H1 (cell line): ENCODE results near the gene NDUFA6. TPM values are rescaled to one million over a fixed set of nuclear protein-coding genes. Genes with fewer than 3 reads are reported as not detected.
"Not testable (repeated sequence)": the region's sequence is repeated elsewhere in the genome, so short reads cannot be mapped to it uniquely, and the experiment has no call there.

ENCODE experiments used
- CTCF ChIA-PET: fragments of 300-600 bp; sonication (Branson Sonifier 250); formaldehyde crosslinking; loops from one replicate; lab custom pipeline; 2021; ENCODE audit not compliant: partially characterized antibody; lab: Charles Lee
- POLR2A ChIA-PET: fragments of 300-600 bp; sonication (Branson Sonifier 250); formaldehyde crosslinking; loops from one replicate; lab custom pipeline; 2021; ENCODE audit warnings: inconsistent platforms; ENCODE audit not compliant: partially characterized antibody; lab: Charles Lee
- DNase-seq, 2 experiments: peaks; one replicate each; pipeline versions ENCODE4 v3.0.0 to v3.0.0-alpha.2; 2010 to 2022; ENCODE audit warnings: low spot score in 2 of 2, low read depth in 1 of 2, mixed read lengths in 1 of 2
- FAIRE-seq: peaks from 2 replicates; lab custom pipeline; 2011; peaks lifted over from hg19 to GRCh38; lab: Jason Lieb, UNC
- H2AFZ ChIP-seq: 2 replicates; pipeline ENCODE4 v1.8.1; 2012; ENCODE audit warnings: low read length, inconsistent platforms
- H2AK5ac ChIP-seq: 2 replicates; pipeline ENCODE4 v1.6.1; 2013; ENCODE audit warnings: low read depth, low read length
- H2BK120ac ChIP-seq: replicated peaks from 2 replicates; pipeline ENCODE3; 2013; ENCODE audit warnings: low read depth, low read length, inconsistent platforms
- H2BK12ac ChIP-seq: 2 replicates; pipeline ENCODE4 v1.6.1; 2013; ENCODE audit warnings: low read depth, low read length
- H2BK15ac ChIP-seq: 2 replicates; pipeline ENCODE4 v1.6.1; 2013; ENCODE audit warnings: low read length
- H2BK20ac ChIP-seq: 2 replicates; pipeline ENCODE4 v1.6.1; 2013; ENCODE audit warnings: low read length
- H2BK5ac ChIP-seq: 2 replicates; pipeline ENCODE4 v1.6.1; 2013; ENCODE audit warnings: low read depth, low read length
- H3K14ac ChIP-seq: 2 replicates; pipeline ENCODE4 v1.6.1; 2013; ENCODE audit warnings: inconsistent platforms; ENCODE audit not compliant: insufficient read length
- H3K18ac ChIP-seq: 2 replicates; pipeline ENCODE4 v1.6.1; 2013; ENCODE audit warnings: low read length; ENCODE audit errors: extremely low read depth
- H3K23ac ChIP-seq: 2 replicates; pipeline ENCODE4 v1.6.1; 2013; ENCODE audit warnings: inconsistent platforms; ENCODE audit not compliant: insufficient read length
- H3K23me2 ChIP-seq: 2 replicates; pipeline ENCODE4 v1.6.1; 2013; ENCODE audit warnings: low read depth, low read length
- H3K27ac ChIP-seq: 2 replicates; pipeline ENCODE4 v1.6.1; 2011; ENCODE audit warnings: low read depth, low read length, inconsistent platforms
- H3K27me3 ChIP-seq, 4 experiments: replicated peaks in 1 of 4; 1 replicate in 1 of 4; 2 replicates in 3 of 4; pipeline versions ENCODE4 v1.6.1 to v1.8.1; 2011 to 2013; ENCODE audit warnings: low read length in 3 of 4, mild to moderate bottlenecking in 3 of 4, inconsistent platforms in 2 of 4, mixed read lengths in 2 of 4, moderate library complexity in 1 of 4; ENCODE audit not compliant: control insufficient read depth in 3 of 4, insufficient read depth in 3 of 4; ENCODE audit errors: extremely low read depth in 1 of 4
- H3K36me3 ChIP-seq, 4 experiments: 2 replicates each; pipeline versions ENCODE4 v1.6.1 to v1.8.1; 2011 to 2013; ENCODE audit warnings: mild to moderate bottlenecking in 4 of 4, low read length in 3 of 4, moderate library complexity in 2 of 4, control low read depth in 1 of 4, inconsistent platforms in 1 of 4; ENCODE audit not compliant: insufficient read depth in 4 of 4, control insufficient read depth in 2 of 4
- H3K4ac ChIP-seq: replicated peaks from 2 replicates; pipeline ENCODE3; 2013; ENCODE audit warnings: low read length, low read depth, mixed read lengths, inconsistent platforms; ENCODE audit not compliant: insufficient read length
- H3K4me1 ChIP-seq, 4 experiments: replicated peaks in 1 of 4; 1 replicate in 1 of 4; 2 replicates in 3 of 4; pipeline versions ENCODE4 v1.6.1 to v1.8.1; 2011 to 2013; ENCODE audit warnings: low read length in 3 of 4, inconsistent platforms in 2 of 4, mixed read lengths in 1 of 4; ENCODE audit not compliant: insufficient read depth in 4 of 4, control insufficient read depth in 3 of 4
- H3K4me2 ChIP-seq, 2 experiments: 2 replicates each; pipeline versions ENCODE4 v1.6.1 to v1.8.1; 2011 to 2013; ENCODE audit warnings: low read depth in 2 of 2, low read length in 2 of 2, control low read depth in 1 of 2, inconsistent platforms in 1 of 2, mild to moderate bottlenecking in 1 of 2; ENCODE audit not compliant: insufficient read depth in 1 of 2
- H3K4me3 ChIP-seq, 4 experiments: fragments of 200-600, 300-600 bp in 1 of 4; sonication (generic), shearing (Covaris generic), sonication (Bioruptor Twin) in 1 of 4; 2 replicates each; pipeline versions ENCODE4 v1.5.1 to v1.8.1; 2011 to 2016; ENCODE audit warnings: low read length in 4 of 4, low read depth in 3 of 4, control low read depth in 2 of 4, inconsistent platforms in 2 of 4, mild to moderate bottlenecking in 2 of 4, mixed read lengths in 1 of 4, moderate library complexity in 1 of 4; ENCODE audit not compliant: insufficient read depth in 2 of 4; ENCODE audit errors: extremely low read depth in 1 of 4
- H3K56ac ChIP-seq: replicated peaks from 2 replicates; pipeline ENCODE3; 2013; ENCODE audit warnings: low read depth, mild to moderate bottlenecking, mixed read lengths, low read length, inconsistent platforms; ENCODE audit not compliant: insufficient read length
- H3K79me1 ChIP-seq: 2 replicates; pipeline ENCODE4 v1.6.1; 2013; ENCODE audit warnings: low read depth, low read length, control low read depth
- H3K79me2 ChIP-seq, 2 experiments: 2 replicates each; pipeline versions ENCODE4 v1.6.1 to v1.8.1; 2012 to 2013; ENCODE audit warnings: low read length in 2 of 2, mild to moderate bottlenecking in 2 of 2, inconsistent platforms in 1 of 2; ENCODE audit not compliant: insufficient read depth in 2 of 2, control insufficient read depth in 1 of 2
- H3K9ac ChIP-seq, 4 experiments: replicated peaks in 1 of 4; 1 replicate in 1 of 4; 2 replicates in 3 of 4; pipeline versions ENCODE4 v1.6.1 to v1.8.1; 2011 to 2013; ENCODE audit warnings: low read depth in 3 of 4, low read length in 3 of 4, control low read depth in 2 of 4, mild to moderate bottlenecking in 2 of 4, moderate library complexity in 2 of 4, inconsistent platforms in 1 of 4; ENCODE audit errors: extremely low read depth in 1 of 4
- H3K9me3 ChIP-seq, 2 experiments: 2 replicates each; pipeline versions ENCODE4 v1.6.1 to v1.8.1; 2012 to 2013; ENCODE audit warnings: mild to moderate bottlenecking in 2 of 2, moderate library complexity in 2 of 2, control low read depth in 1 of 2, inconsistent platforms in 1 of 2, low read depth in 1 of 2, low read length in 1 of 2, mixed read lengths in 1 of 2; ENCODE audit not compliant: insufficient read depth in 2 of 2
- H4K20me1 ChIP-seq, 2 experiments: replicated peaks in 1 of 2; 2 replicates each; pipeline versions ENCODE3 to v1.8.1; 2011 to 2013; ENCODE audit warnings: inconsistent platforms in 2 of 2, low read length in 2 of 2, mild to moderate bottlenecking in 1 of 2; ENCODE audit not compliant: insufficient read depth in 2 of 2, control insufficient read depth in 1 of 2
- H4K5ac ChIP-seq: 2 replicates; pipeline ENCODE4 v1.6.1; 2013; ENCODE audit warnings: low read length, low read depth, mixed read lengths, inconsistent platforms; ENCODE audit not compliant: insufficient read length
- H4K8ac ChIP-seq: 2 replicates; pipeline ENCODE4 v1.8.0; 2013; ENCODE audit warnings: mild to moderate bottlenecking, moderate library complexity, low read length, inconsistent platforms; ENCODE audit not compliant: insufficient read depth; ENCODE audit errors: extremely low read depth
- H4K91ac ChIP-seq: replicated peaks from 2 replicates; pipeline ENCODE3; 2013; ENCODE audit warnings: low read length, mixed read lengths, inconsistent platforms; ENCODE audit not compliant: insufficient read length
- WGBS, 2 experiments: shearing (Covaris generic) in 1 of 2; methylation state at CpG; one replicate each; pipeline versions ENCODE4 v1.1.6 to v1.1.7; 2013 to 2015; ENCODE audit warnings: low lambda C conversion rate in 2 of 2, mixed read lengths in 2 of 2, inconsistent platforms in 1 of 2, low coverage in 1 of 2, missing lambda C conversion rate in 1 of 2; ENCODE audit not compliant: insufficient replicate concordance in 2 of 2, insufficient coverage in 1 of 2, insufficient read length in 1 of 2; ENCODE audit errors: extremely low coverage in 1 of 2, missing lambda C conversion rate in 1 of 2; 5-methylcytosine and 5-hydroxymethylcytosine counted together
- polyA plus RNA-seq, 7 experiments: library from polyadenylated mRNA; depleted of rRNA in 3 of 7; stranded (reverse) in 5 of 7; unstranded in 2 of 7; fragments of >200 nt in 5 of 7; fragments of 200-250 nt in 2 of 7; gene quantifications; 1 replicate in 5 of 7; 2 replicates in 1 of 7; 4 replicates in 1 of 7; pipeline versions ENCODE4 v1.2.1 to v1.2.3, GENCODE V29; 2011 to 2013; ENCODE audit warnings: missing spikeins in 2 of 7, mixed read lengths in 2 of 7
- total RNA-seq: library from RNA; stranded (reverse); fragmentation: NEBNext Ultra II Directional; extraction: Animal tissue kit (Norgen Biotek cat#: 25700); gene quantifications from 2 replicates; pipeline ENCODE4 v1.2.1, GENCODE V29; 2021

Gene NDUFA6
- total and polyA plus RNA-seq, 2 of the 8 experiments (the other 6 are each of a cell fraction or from before 2014, with no cell fraction given) = 76.2 to 105 TPM

DNA sequence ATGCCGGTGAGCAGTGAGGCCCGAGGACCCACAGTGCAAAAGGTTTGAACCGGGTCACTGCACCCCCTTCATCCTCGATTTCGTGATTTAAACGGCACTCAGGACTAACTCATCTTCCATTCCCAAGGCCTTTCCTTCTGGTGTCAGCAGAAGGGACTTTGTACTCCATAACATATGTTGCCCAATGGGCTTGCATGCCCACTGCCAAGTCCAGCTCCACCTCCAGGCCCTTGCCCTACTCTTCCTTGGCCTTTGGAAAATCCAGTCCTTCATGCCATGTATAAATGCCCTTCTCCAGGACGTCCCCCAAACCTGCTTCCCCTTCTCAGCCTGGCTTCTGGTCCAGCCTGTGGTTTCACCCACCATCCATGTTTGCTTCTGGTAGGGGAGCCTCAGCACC is 39.6 kb upstream of the NDUFA6 start:
- H3K4me3 ChIP-seq, H2BK15ac ChIP-seq, H4K5ac ChIP-seq, CTCF ChIA-PET, H3K79me1 ChIP-seq, H4K91ac ChIP-seq, H2BK120ac ChIP-seq, H3K9ac ChIP-seq, H3K4me1 ChIP-seq, H2BK12ac ChIP-seq, H3K9me3 ChIP-seq, H3K27ac ChIP-seq, H4K8ac ChIP-seq, H3K56ac ChIP-seq, H3K23ac ChIP-seq, H3K4ac ChIP-seq, H2BK20ac ChIP-seq, H3K23me2 ChIP-seq, H2BK5ac ChIP-seq, H3K36me3 ChIP-seq, H3K4me2 ChIP-seq, H2AK5ac ChIP-seq, H3K79me2 ChIP-seq, H4K20me1 ChIP-seq, H3K14ac ChIP-seq, DNase-seq, FAIRE-seq, H2AFZ ChIP-seq, H3K27me3 ChIP-seq, H3K18ac ChIP-seq: not testable (repeated sequence)
- POLR2A ChIA-PET = interaction anchor here (1.2 kb wide), 1 partner anchor 9 kb away, joined by 4 read pairs; no protein-coding TSS in a partner anchor
- WGBS, 2 experiments = no CpG with 5 or more reads among the region's 7 CpGs
